HepG2 (cell line): Measurements from ENCODE around the gene FAM3A. TPM values are rescaled to one million over a fixed set of nuclear protein-coding genes. Genes with fewer than 3 reads are reported as not detected.

ENCODE experiments used
- AFF4 ChIP-seq: sonication (generic); formaldehyde crosslinking; IDR thresholded peaks from 2 replicates; pipeline ENCODE4 v1.4.0; 2020; ENCODE audit warnings: missing genetic modification reagents
- CBFB ChIP-seq: sonication (generic); formaldehyde crosslinking; IDR thresholded peaks from 2 replicates; pipeline ENCODE4 v1.4.0; 2020; ENCODE audit warnings: missing genetic modification reagents
- CREB1 ChIP-seq, 2 experiments: fragments of 450-650 bp in 1 of 2; IDR thresholded peaks; 2 replicates each; pipeline ENCODE4 v1.6.1; 2016 to 2017; ENCODE audit warnings: control low read depth in 1 of 2, mild to moderate bottlenecking in 1 of 2, missing compliant biosample characterization in 1 of 2, missing genetic modification characterization in 1 of 2
- JARID2 ChIP-seq: sonication (generic); formaldehyde crosslinking; IDR thresholded peaks from 2 replicates; pipeline ENCODE4 v1.8.1; 2023; ENCODE audit warnings: missing genetic modification reagents, inconsistent platforms; ENCODE audit not compliant: insufficient replicate concordance
- JUND ChIP-seq: sonication (generic); formaldehyde crosslinking; IDR thresholded peaks from 2 replicates; pipeline ENCODE4 v1.8.0; 2022; ENCODE audit warnings: mild to moderate bottlenecking, missing genetic modification reagents
- KDM6A ChIP-seq: IDR thresholded peaks from 2 replicates; pipeline ENCODE4 v1.6.1; 2016; ENCODE audit warnings: low read depth
- NR2F6 ChIP-seq, 2 experiments: IDR thresholded peaks; 2 replicates each; pipeline ENCODE4 v1.6.1; 2016; ENCODE audit warnings: antibody characterized with exemption in 1 of 2, mild to moderate bottlenecking in 1 of 2
- SCMH1 ChIP-seq: sonication (generic); formaldehyde crosslinking; IDR thresholded peaks from 2 replicates; pipeline ENCODE4 v1.9.0; 2021; ENCODE audit warnings: missing genetic modification reagents, mild to moderate bottlenecking, borderline replicate concordance
- TAF1 ChIP-seq: sonication (generic); formaldehyde crosslinking; IDR thresholded peaks from 2 replicates; pipeline ENCODE4 v1.4.0; 2020; ENCODE audit warnings: missing genetic modification reagents
- ZNF282 ChIP-seq: fragments of 450-650 bp; IDR thresholded peaks from 2 replicates; pipeline ENCODE4 v1.6.1; 2018; ENCODE audit not compliant: partially characterized antibody
- ZNF460 ChIP-seq: sonication (generic); formaldehyde crosslinking; IDR thresholded peaks from 2 replicates; pipeline ENCODE4 v1.5.1; 2020; ENCODE audit warnings: missing genetic modification reagents, mild to moderate bottlenecking, borderline replicate concordance
- ZNF552 ChIP-seq: sonication (generic); formaldehyde crosslinking; IDR thresholded peaks from 2 replicates; pipeline ENCODE4 v1.9.0; 2022; ENCODE audit warnings: missing genetic modification reagents, mild to moderate bottlenecking, borderline replicate concordance
- ZNF644 ChIP-seq: IDR thresholded peaks from 2 replicates; pipeline ENCODE4 v1.6.1; 2016; ENCODE audit warnings: low read depth
- ZNF646 ChIP-seq: sonication (generic); formaldehyde crosslinking; IDR thresholded peaks from 2 replicates; pipeline ENCODE4 v1.9.0; 2021; ENCODE audit warnings: mild to moderate bottlenecking, missing genetic modification reagents
- ZNF720 ChIP-seq: sonication (generic); formaldehyde crosslinking; IDR thresholded peaks from 2 replicates; pipeline ENCODE4 v1.4.0; 2020; ENCODE audit warnings: missing genetic modification reagents
- ZNF75D ChIP-seq: sonication (generic); formaldehyde crosslinking; IDR thresholded peaks from 2 replicates; pipeline ENCODE4 v1.8.1; 2023; ENCODE audit warnings: missing genetic modification reagents, mild to moderate bottlenecking, borderline replicate concordance
- ZNF878 ChIP-seq: sonication (generic); formaldehyde crosslinking; IDR thresholded peaks from 2 replicates; pipeline ENCODE4 v1.8.1; 2023; ENCODE audit warnings: mild to moderate bottlenecking, missing genetic modification reagents, moderate library complexity
- polyA plus RNA-seq, 8 experiments: library from polyadenylated mRNA; depleted of rRNA in 3 of 8; stranded (reverse) in 7 of 8; unstranded in 1 of 8; fragments of >200 nt; fragmentation: Illumina TruSeq in 4 of 8; extraction: Trizol in 4 of 8; gene quantifications; 2 replicates each; pipeline versions ENCODE4 v1.2.1 to v1.2.3, GENCODE V29; 2011 to 2016; ENCODE audit warnings: low read depth in 4 of 8, missing spikeins in 1 of 8, mixed read lengths in 1 of 8; ENCODE audit not compliant: insufficient read depth in 1 of 8
- total RNA-seq, 5 experiments: library from RNA; depleted of rRNA; stranded (reverse); fragments of >200 nt; fragmentation: Illumina TruSeq; extraction: Trizol; gene quantifications; 2 replicates each; pipeline ENCODE4 v1.2.3, GENCODE V29; 2016; ENCODE audit warnings: low read depth in 1 of 5

The FAM3A gene
- total and polyA plus RNA-seq, 2 of the 13 experiments (the other 11 are each of a cell fraction or from before 2014, with no cell fraction given), result 11.2 to 22.7 TPM

- no peak for TF ChIP-seq ZNF720 (CRISPR knock-in tag)
- no peak for TF ChIP-seq ZNF646 (CRISPR knock-in tag)
- peak; percentile 91 for TF ChIP-seq NR2F6 (IDR thresholded peaks at IDR 0.05)
- TF ChIP-seq NR2F6 (CRISPR knock-in tag; IDR thresholded peaks at IDR 0.05), result peak; percentile 91
- TF ChIP-seq AFF4, result no peak
- no peak for TF ChIP-seq ZNF460 (CRISPR knock-in tag)
- peak; percentile 86 for TF ChIP-seq JUND (CRISPR knock-in tag)
- no peak for TF ChIP-seq ZNF878 (CRISPR knock-in tag)
- no peak for TF ChIP-seq JARID2
- no peak for TF ChIP-seq ZNF75D (CRISPR knock-in tag)
- TF ChIP-seq CBFB (CRISPR knock-in tag), result no peak; the same call in 1 of the 2 replicates
- peak; percentile 41; the same call in 1 of the 2 replicates for TF ChIP-seq KDM6A (CRISPR knock-in tag)
- TF ChIP-seq ZNF282, result no peak
- TF ChIP-seq ZNF644, result no peak
- peak; percentile 34; the same call in 1 of the 2 replicates for TF ChIP-seq CREB1 (IDR thresholded peaks at IDR 0.05)
- no peak for TF ChIP-seq CREB1 (CRISPR knock-in tag; IDR thresholded peaks at IDR 0.05)
- TF ChIP-seq ZNF552 (CRISPR knock-in tag), result no peak
- TF ChIP-seq SCMH1 (CRISPR knock-in tag), result no peak
- TF ChIP-seq TAF1, result no peak
These were observed 26.1 kb upstream of the FAM3A start (continued) for GRCh38 chrX:154541896-154542722.
